A549 (cell line): ENCODE results near the gene UMAD1.

ENCODE experiments used
- BCL3 ChIP-seq: fragments of >200 bp; sonication (Bioruptor Twin); formaldehyde crosslinking; IDR thresholded peaks from 3 replicates; pipeline ENCODE4 v1.6.1; 2016
- CTCF ChIP-seq: fragments of >200 bp; sonication (Bioruptor Twin); formaldehyde crosslinking; IDR thresholded peaks from 3 replicates; pipeline ENCODE4 v1.5.1; 2016
- EP300 ChIP-seq, 2 experiments: fragments of >200 bp; sonication (Bioruptor Twin); formaldehyde crosslinking; IDR thresholded peaks; 2 replicates in 1 of 2; 3 replicates in 1 of 2; pipeline ENCODE4 v1.6.1; 2016 to 2017
- MAFK ChIP-seq: fragments of 450-650 bp; IDR thresholded peaks from 2 replicates; pipeline ENCODE4 v1.6.1; 2014; ENCODE audit not compliant: partially characterized antibody
- MAZ ChIP-seq: fragments of 150-350 bp; IDR thresholded peaks from 2 replicates; pipeline ENCODE4 v1.6.1; 2014; ENCODE audit warnings: antibody characterized with exemption, low read depth, low read length, borderline replicate concordance
- PBX3 ChIP-seq: IDR thresholded peaks from 2 replicates; pipeline ENCODE4 v1.6.1; 2012
- POLR2A ChIP-seq: IDR thresholded peaks from 2 replicates; pipeline ENCODE4 v1.6.1; 2012; ENCODE audit warnings: mild to moderate bottlenecking, low read length
- REST ChIP-seq: fragments of 200-600 bp; sonication (generic); IDR thresholded peaks from 2 replicates; pipeline ENCODE4 v1.6.1; 2016; ENCODE audit warnings: antibody characterized with exemption, mild to moderate bottlenecking, moderate library complexity

- no peak for TF ChIP-seq MAFK
- no peak for TF ChIP-seq BCL3
- no peak for TF ChIP-seq REST
- no peak for TF ChIP-seq MAZ
- TF ChIP-seq PBX3 = no peak
- no peak for TF ChIP-seq EP300 (IDR thresholded peaks at IDR 0.05)
- TF ChIP-seq CTCF = no peak
- TF ChIP-seq POLR2A = no peak
Observed at GRCh38 chr7:7620644-7621210, 19.8 kb upstream of the UMAD1 start.
